HG02870 (cell line): ENCODE data around the gene UST.
"Not testable (repeated sequence)": the region's sequence is repeated elsewhere in the genome, so short reads cannot be mapped to it uniquely, and the experiment has no call there.

Experiments used
- ATAC-seq: cut with Tn5 transposase; IDR thresholded peaks from one replicate; pipeline ENCODE4 v1.9.1; 2021; ENCODE audit warnings: mild to moderate bottlenecking, moderate library complexity; ENCODE audit not compliant: unreplicated experiment

UST gene

GRCh38 chr6:148968771-148969602 lies 222.2 kb downstream of the UST start:
- no peak for ATAC-seq

GRCh38 chr6:148969603-148970061 lies 222.8 kb downstream of the UST start:
- ATAC-seq = no peak

GRCh38 chr6:148971031-148971927 lies 224.4 kb downstream of the UST start:
- no peak for ATAC-seq

GRCh38 chr6:148972481-148972880 lies 225.7 kb downstream of the UST start:
- ATAC-seq = peak; percentile 77

GRCh38 chr6:148973538-148974208 lies 226.8 kb downstream of the UST start:
- no peak for ATAC-seq

DNA sequence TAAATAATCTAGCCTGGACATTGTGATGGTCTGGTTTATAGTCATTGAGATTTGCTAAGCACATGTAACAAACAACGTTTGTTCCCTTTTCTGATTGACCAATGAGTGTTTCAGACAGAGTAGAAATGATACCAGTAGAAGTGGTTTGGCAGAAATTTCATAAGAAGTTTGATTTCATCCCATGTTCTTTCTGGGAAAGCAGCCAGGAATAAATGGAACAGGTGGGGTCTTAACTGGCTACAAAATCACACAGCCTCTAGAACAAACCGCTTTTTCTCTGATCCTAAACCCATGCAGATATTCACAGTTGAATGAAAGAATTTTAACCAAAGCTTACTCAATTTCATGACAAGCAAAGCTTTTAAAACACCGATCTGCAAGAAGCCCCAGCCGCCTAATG lies 227.5 kb downstream of the UST start:
- ATAC-seq = no peak

DNA sequence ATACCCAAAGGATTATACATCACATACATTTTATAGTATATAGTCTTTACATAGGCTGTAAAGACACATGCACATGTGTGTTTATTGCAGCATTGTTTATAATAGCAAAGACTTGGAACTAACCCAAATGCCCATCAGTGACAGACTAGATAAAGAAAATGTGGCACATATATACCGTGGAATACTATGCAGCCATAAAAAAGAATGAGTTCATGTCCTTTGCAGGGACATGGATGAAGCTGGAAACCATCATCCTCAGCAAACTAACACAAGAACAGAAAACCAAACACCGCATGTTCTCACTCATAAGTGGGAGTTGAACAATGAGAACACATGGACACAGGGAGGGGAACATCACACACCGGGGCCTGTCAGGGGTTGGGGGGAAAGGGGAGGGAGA lies 231.5 kb downstream of the UST start:
- ATAC-seq = not testable (repeated sequence)

DNA sequence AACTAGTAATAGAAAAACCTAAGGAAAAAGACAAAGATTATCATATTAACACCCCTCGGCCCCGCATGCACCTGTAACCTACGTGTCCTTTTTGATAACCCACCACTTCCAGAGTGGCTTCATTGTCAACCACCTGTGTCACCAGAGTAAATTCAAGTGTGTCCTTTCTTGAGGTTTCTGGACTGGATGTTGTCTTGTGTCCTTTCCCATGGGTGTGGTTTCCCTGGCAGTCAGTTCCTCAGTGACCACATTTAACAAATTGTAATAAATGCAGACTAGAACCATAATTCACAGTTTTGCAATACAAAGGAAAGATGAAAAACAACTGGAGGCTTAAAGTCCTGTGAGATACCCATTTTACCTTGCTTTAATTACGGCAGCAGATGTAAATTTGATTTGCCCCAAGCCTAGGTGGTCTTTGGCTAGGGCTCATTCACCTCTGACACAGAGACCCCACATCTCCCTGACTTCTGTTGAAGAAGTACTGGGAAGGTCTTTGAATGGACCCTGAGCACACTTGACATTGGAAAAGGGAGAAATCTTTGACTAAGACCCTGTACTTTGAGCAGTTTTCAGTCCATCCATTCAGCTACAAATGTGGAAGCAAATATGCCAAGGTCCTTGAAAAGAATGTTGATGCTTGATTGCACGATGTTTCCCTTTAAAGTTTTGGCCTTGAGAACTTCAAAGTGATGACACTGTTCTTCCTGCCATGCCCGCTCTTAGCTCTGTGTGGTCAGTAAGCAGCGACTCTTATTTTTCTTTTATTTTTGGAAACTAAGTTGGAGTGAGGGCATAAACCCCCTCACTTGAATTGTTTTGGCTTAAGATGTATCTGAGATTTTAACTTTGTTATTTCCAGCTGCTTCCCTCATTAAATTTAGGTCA lies 232.4 kb downstream of the UST start:
- ATAC-seq = no peak

GRCh38 chr6:148980234-148980633 lies 233.4 kb downstream of the UST start:
- no peak for ATAC-seq

DNA sequence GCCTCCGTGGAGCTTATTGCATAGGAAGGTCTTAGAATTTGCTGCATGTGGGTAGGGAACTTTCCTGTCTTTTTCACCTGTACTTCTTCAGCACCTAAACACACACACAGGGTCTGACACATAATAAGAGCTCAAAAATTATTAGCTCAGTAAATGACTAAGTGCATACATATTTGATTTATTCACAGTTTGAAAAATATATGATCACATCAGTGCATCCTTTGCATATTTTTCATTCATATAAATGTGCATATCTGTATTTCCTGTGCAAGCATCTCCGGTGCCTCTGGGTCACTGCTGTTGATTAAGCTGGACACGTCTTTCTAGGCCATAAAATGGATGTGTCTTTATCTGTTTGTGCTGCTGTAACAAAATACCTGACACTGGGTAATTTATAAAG lies 234.7 kb downstream of the UST start:
- ATAC-seq = no peak

GRCh38 chr6:148983101-148983761 lies 236.4 kb downstream of the UST start:
- ATAC-seq = no peak

GRCh38 chr6:148983966-148984365 lies 237.1 kb downstream of the UST start:
- ATAC-seq = no peak

DNA sequence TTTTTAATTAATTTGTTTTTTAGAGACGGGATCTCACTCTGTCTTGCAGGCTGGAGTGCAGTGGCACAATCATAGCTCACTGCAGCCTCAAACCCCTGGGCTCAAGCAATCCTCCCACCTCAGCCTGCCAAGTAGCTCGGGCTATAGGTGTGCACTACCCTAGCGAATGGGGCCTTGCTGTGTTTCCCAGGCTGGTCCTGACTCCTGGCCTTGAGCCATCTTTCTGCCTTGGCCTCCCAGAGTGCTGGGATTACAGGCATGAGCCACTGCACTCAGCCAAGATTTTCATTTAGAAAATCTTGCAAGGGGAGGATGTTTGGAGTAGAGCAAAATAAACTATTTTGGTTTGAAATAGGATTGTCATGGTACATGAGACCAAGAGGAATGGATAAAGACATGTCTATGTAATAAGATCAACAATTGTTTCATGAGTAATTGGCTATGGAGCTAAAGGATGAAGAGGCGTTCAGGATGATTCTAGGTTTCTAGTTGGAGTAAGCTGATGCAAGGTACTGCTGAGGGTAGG lies 237.8 kb downstream of the UST start:
- no peak for ATAC-seq

DNA sequence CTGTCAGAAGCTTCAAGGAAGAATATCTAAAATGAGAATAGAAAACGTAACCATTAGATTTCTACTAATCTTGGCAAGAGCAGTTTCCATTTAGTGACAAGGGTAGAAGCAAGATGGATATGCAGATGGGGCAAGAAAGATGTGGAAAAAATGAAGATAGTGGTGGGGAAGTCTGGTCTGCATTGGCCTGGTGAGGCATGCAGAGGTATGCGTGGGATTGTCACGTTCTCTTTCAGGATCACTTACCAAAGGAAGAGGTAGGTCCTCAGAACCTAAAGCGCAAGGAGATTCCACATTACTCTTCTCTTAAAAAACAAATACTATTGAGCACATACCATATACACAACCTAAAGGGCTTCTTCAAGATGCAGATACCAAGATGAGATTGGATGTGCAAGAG lies 238.7 kb downstream of the UST start:
- no peak for ATAC-seq

DNA sequence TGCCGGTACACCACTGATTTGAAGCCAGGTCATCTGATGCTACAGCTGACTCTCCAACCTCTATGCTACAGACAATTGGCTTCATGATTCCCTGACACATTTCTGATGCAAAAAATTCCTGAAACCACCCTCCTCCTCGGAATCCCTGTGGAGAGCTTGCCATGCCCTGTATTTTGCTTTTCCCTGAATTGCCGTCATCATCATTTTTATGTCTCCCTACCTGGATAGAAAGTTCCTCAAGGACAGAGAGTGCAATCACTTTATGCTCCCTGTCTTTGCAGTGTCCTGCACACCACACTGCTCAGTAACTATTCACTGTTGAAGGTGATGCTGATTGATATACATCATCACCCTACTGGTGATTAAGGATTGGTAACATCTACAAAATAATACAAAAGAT lies 239.8 kb downstream of the UST start:
- ATAC-seq = no peak

DNA sequence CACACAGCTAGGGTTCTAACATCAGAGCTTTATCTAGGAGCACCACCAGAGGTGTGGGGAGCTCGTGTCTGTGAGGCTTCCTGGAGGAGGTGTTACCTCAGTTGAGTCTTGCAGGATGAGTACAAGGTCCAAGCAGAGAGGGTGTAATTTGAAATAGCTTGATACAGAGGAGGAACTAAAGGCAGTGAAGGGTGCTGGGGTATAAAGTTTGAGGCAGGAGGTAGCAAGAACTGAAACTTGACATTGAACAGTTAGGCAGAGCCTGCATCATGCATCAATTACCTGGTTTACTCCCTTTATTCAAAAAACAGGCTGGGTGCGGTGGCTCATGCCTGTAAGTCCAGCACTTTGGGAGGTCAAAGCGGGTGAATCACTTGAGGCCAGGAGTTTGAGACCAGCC lies 241.2 kb downstream of the UST start:
- no peak for ATAC-seq

GRCh38 chr6:148989585-148989984 lies 242.8 kb downstream of the UST start:
- ATAC-seq = no peak

DNA sequence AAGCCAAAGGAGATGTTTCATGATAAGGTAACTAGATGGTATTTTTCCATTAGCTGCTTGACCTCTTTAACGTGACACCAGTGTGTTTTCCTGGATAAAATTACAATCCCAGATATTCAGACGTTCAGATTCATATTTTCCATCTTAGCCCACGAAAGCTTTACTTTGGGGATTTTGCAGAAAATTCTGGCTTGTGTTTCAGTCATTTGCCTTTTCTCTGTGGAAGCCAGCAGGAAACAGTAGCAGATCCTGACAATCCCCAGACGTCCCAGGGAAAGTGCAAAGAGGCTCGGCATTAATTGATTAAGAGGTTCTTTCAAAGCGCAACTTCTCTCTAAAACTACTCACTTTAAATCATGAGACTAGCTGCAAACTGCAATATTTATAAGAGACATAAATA lies 243.6 kb downstream of the UST start:
- ATAC-seq = no peak

DNA sequence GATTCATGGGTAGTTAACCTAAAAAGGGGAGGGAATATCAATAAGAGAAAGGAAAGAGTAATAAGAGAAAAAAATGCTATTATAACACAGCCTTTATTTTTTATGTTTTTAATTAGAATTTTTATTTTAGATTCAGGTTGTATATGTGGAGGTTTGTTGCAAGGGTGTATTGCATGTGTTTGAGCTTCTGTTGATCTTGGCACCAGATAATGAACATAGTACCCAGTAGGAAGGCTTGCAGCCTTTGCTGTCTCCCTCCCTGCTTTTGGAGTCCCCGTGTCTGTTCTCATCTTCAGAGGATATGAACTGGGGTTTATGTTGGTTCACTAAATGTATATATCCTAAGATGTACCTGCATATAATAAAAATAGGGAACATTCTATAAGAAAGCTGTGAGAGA lies 250.0 kb downstream of the UST start:
- ATAC-seq = no peak

DNA sequence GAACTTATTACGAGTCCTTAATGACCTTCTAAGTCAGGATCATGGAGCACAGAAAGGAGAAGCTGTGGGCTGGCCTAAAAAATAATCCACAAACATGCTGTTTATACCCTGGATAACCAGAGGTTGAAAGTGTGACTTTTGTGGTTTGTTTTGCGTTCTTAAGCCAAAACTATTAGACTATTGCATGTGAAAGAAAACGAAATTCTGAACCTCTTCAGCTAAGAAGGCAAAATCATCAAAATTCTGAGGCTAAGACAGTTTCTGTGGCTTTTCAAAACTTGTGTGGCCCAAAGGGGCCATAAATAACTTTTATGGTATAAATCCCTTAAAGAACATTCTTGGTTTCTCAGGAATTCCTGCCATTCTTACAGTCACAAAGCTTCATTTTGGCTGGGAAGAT lies 251.0 kb downstream of the UST start:
- no peak for ATAC-seq
